ENCODE measurements around the gene OXER1.
A peak's percentile ranks its signal among the peaks of the same experiment; 100 is the strongest.

DNA sequence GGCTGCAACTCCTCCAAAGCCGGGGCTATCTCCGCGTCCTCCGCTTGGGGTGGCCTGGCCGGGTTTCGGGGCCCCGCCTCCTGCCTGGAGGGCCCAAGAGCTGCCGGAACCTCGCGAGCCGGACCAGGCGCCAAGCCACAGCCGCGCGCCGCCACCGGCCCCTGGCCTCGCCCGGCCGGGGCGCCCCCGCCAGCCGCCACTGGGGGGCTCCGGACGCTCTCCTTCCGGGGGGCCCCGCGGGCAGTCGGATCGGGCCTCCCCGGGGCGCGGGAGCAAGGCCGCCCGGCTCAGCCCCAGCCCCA lies 45.8 kb upstream of the OXER1 start:
- TF ChIP-seq CTCF (IDR thresholded peaks at IDR 0.05 in 2 of 3, conservative IDR thresholded peaks at IDR 0.05 in 1 of 3; ENCODE audit: insufficient read depth in 2 of 3, low read depth in 1 of 3, low read length in 3 of 3) (peak; percentile 32 to 72 (median 44); a peak in 5 of 6 replicates), NFE2L1 (tag; IDR thresholded peaks at IDR 0.05; ENCODE audit: borderline replicate concordance, low read depth) (no peak), JUNB (CRISPR knock-in tag; conservative IDR thresholded peaks at IDR 0.05) (no peak), GTF2F1 (IDR thresholded peaks at IDR 0.05; ENCODE audit: low read depth, low read length) (no peak), ZNF253 (CRISPR knock-in tag; conservative IDR thresholded peaks at IDR 0.05) (no peak), ZNF324 (CRISPR knock-in tag; IDR thresholded peaks at IDR 0.05) (no peak), CEBPZ (IDR thresholded peaks at IDR 0.05; ENCODE audit: borderline replicate concordance, low read depth, low read length) (no peak), ZBTB5 (IDR thresholded peaks at IDR 0.05) (no peak), BHLHE40 (IDR thresholded peaks at IDR 0.05; ENCODE audit: low read length) (no peak), SMARCE1 (IDR thresholded peaks at IDR 0.05) (no peak), ZNF197 (CRISPR knock-in tag; IDR thresholded peaks at IDR 0.05; ENCODE audit: low read depth) (no peak; the same call in 1 of the 2 replicates)
